Measurements from ENCODE around the gene S1PR2.

- TF ChIP-seq CTCF (IDR thresholded peaks at IDR 0.05) (no peak), POLR2A (IDR thresholded peaks at IDR 0.05) (no peak), POLR2AphosphoS5 (IDR thresholded peaks at IDR 0.05) (no peak)
Observed at GRCh38 chr19:10182847-10183246, 48.3 kb downstream of the S1PR2 start.
